Vagina (tissue), 2 donors: ENCODE data around the gene SLC9A4.

Source experiments
- CTCF ChIP-seq, 3 experiments: fragments of 450-650 bp in 2 of 3; fragments of 200-600 bp in 1 of 3; sonication (generic) in 1 of 3; IDR thresholded peaks; one replicate each; pipeline ENCODE4 v1.5.1; 2017 to 2019; ENCODE audit warnings: antibody characterized with exemption in 3 of 3, mild to moderate bottlenecking in 2 of 3, moderate library complexity in 2 of 3
- POLR2A ChIP-seq, 2 donors: fragments of 450-650 bp; IDR thresholded peaks; one replicate each; pipeline ENCODE4 v1.6.1; 2017; ENCODE audit warnings: antibody characterized with exemption in 2 of 2, mild to moderate bottlenecking in 2 of 2, moderate library complexity in 2 of 2

GRCh38 chr2:102512161-102512560 is 39.1 kb downstream of the SLC9A4 start:
- no peak for TF ChIP-seq POLR2A (IDR thresholded peaks at IDR 0.05)
- TF ChIP-seq CTCF (IDR thresholded peaks at IDR 0.05), result no peak
